GM20000 (cell line): Measurements from ENCODE around the gene RHAG.

Source experiments
- DNase-seq: peaks from one replicate; pipeline ENCODE4 v3.0.0; 2012; ENCODE audit warnings: low spot score
- CTCF ChIP-seq: IDR thresholded peaks from 2 replicates; pipeline ENCODE4 v1.5.1; 2012; ENCODE audit warnings: mild to moderate bottlenecking, control low read depth; ENCODE audit errors: extremely low read depth, missing control alignments

Gene RHAG

GRCh38 chr6:49570474-49571079, 66.1 kb downstream of the RHAG start:
- DNase-seq = no peak
- no peak for TF ChIP-seq CTCF

- TF ChIP-seq CTCF = no peak
- DNase-seq = no peak
Measured at GRCh38 chr6:49565855-49566254, 70.8 kb downstream of the RHAG start.

DNA sequence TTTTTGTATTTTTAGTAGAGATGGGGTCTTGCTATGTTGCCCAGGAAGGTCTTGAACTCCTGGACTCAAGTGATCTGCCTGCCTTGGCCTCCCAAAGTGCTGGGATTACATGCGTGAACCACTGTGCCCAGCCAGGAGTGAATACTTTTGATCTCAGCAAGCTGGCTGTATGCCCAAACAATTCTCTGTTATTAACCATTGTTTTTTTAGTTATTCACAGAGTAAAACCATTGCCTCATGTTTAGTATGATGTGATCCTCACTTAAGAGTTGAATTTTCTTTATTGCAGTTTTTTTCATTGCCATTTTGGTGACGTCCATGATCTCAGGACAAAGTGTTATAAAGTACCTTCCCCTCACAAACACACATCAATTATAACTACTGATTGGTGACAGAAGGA, 71.4 kb downstream of the RHAG start:
- TF ChIP-seq CTCF = no peak
- DNase-seq = no peak

GRCh38 chr6:49564552-49564951, 72.1 kb downstream of the RHAG start:
- DNase-seq = no peak
- TF ChIP-seq CTCF = no peak

DNA sequence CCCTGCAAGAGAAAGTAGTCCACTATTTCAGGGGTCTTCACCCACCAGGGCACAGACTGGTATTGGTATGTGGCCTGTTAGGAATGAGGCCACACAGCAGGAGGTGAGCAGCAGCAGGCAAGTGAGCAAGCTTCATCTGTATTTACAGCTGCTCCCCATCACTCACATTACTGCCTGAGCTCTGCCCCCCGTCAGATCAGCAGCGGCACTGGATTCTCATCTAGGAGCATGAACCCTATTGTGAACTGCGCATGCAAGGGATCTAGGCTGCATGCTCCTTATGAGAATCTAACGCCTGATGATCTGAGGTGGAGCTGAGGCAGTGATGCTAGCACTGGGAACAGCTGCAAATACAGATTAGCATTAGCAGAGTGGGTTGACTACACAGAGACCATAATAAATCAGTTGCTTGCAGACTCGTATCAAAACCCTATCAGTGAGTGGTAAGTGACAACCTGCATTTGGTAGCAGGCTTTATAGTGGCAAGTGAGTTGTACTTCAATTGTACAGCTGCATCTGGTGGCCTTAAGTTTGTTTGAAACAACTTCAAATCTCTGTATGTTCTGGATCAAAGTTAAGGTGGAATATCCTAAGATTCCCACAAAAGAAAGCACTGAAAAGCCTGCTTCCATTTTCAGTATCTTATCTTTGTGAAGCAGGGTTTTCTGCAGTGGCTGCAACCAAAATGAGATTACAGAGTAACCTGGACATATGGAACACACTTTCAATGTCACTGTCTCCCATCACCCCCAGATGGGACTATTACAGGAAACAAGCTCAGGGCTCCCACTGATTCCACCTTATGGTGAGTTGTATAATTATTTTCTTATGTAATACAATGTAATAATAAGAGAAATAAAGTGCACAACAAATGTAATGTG, 73.4 kb downstream of the RHAG start:
- DNase-seq = no peak
- TF ChIP-seq CTCF = no peak

DNA sequence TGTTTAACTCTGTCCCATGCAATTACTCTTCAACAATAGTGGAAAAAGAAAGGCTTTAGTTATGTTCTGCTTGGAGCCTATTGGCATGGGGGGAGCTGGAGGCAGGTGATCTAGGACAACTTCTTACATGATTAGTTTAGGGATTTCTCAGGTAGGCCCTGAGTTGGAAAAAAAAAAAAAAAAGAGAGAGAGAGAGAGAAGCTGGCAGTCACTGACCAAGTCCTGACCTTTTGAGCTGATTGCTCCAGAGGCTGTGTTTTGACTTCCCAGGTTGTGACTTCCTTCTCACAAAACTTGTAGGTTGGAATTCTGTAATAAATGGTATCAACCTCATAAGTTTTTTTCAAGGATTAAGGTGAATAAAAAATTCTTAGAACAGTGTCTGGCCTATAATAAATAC, 78.4 kb downstream of the RHAG start:
- no peak for TF ChIP-seq CTCF
- DNase-seq = no peak

GRCh38 chr6:49557177-49557576, 79.5 kb downstream of the RHAG start:
- no peak for TF ChIP-seq CTCF
- no peak for DNase-seq
